Progenitor cell of endocrine pancreas (in vitro differentiated cells): Measurements from ENCODE around the gene FRK. TPM values are rescaled to one million over a fixed set of nuclear protein-coding genes. Genes with fewer than 3 reads are reported as not detected.

Experiments used
- DNase-seq: peaks from one replicate; pipeline ENCODE4 v3.0.0; 2021; ENCODE audit warnings: low spot score; ENCODE audit not compliant: unreplicated experiment
- H3K27ac Mint-ChIP-seq: 2 replicates; pipeline ENCODE4 v1.8.0; 2021; ENCODE audit warnings: mild to moderate bottlenecking, moderate library complexity, mixed read lengths
- H3K27me3 Mint-ChIP-seq: 2 replicates; pipeline ENCODE4 v1.8.0; 2021; ENCODE audit warnings: mixed read lengths
- H3K36me3 Mint-ChIP-seq: 2 replicates; pipeline ENCODE4 v1.8.0; 2022; ENCODE audit warnings: mixed read lengths; ENCODE audit not compliant: insufficient read depth
- H3K4me1 Mint-ChIP-seq: 2 replicates; pipeline ENCODE4 v1.8.0; 2021; ENCODE audit warnings: low read depth, mixed read lengths
- H3K4me3 Mint-ChIP-seq: 2 replicates; pipeline ENCODE4 v1.8.0; 2021; ENCODE audit warnings: low read depth, mild to moderate bottlenecking, moderate library complexity, mixed read lengths
- H3K9me3 Mint-ChIP-seq: 2 replicates; pipeline ENCODE4 v1.8.0; 2021; ENCODE audit warnings: low read depth, mixed read lengths
- total RNA-seq: library from RNA; stranded (reverse); gene quantifications from 2 replicates; pipeline ENCODE4 v1.2.1, GENCODE V29; 2021
- TF ChIP-seq, protein P1 (sequence below): fragments of 200-600 bp; sonication (generic); IDR thresholded peaks from one replicate; pipeline ENCODE4 v1.5.0; 2021; ENCODE audit warnings: antibody characterized with exemption, mild to moderate bottlenecking; ENCODE audit not compliant: unreplicated experiment

Gene FRK
- total RNA-seq, 1 donor from 2014 or later: 8.6 TPM

DNA sequence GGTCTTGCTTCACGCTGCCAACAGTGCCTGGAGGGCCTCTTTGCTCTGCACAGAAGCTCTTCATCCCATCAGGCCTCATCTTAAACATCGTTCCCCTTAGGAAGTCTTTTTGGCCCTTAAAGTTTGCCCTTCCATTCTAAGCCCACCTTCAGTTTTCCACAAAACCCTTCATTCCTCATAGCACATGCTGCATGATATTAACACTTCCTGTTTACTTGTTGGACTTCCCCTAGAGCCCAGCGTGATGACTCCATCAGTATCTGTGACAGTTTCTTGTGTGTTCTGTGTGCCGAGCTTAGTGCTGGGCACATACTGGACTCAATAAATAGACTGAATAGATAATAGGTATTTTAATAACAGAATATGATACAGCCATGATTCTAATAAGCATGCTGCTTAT lies 42.2 kb upstream of the FRK start:
- Mint-ChIP-seq H3K27ac (no peak overlapping the region), H3K36me3 (peaks cover 4% of the 10 kb centered on the region), H3K4me3 (no peak overlapping the region), H3K9me3 (no peaks in the 10 kb centered on the region), H3K4me1 (peaks cover 55% of the 10 kb centered on the region), H3K27me3 (no peaks in the 10 kb centered on the region)
- TF ChIP-seq, protein P1, sequence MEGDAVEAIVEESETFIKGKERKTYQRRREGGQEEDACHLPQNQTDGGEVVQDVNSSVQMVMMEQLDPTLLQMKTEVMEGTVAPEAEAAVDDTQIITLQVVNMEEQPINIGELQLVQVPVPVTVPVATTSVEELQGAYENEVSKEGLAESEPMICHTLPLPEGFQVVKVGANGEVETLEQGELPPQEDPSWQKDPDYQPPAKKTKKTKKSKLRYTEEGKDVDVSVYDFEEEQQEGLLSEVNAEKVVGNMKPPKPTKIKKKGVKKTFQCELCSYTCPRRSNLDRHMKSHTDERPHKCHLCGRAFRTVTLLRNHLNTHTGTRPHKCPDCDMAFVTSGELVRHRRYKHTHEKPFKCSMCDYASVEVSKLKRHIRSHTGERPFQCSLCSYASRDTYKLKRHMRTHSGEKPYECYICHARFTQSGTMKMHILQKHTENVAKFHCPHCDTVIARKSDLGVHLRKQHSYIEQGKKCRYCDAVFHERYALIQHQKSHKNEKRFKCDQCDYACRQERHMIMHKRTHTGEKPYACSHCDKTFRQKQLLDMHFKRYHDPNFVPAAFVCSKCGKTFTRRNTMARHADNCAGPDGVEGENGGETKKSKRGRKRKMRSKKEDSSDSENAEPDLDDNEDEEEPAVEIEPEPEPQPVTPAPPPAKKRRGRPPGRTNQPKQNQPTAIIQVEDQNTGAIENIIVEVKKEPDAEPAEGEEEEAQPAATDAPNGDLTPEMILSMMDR: no peak
- no peak for DNase-seq

DNA sequence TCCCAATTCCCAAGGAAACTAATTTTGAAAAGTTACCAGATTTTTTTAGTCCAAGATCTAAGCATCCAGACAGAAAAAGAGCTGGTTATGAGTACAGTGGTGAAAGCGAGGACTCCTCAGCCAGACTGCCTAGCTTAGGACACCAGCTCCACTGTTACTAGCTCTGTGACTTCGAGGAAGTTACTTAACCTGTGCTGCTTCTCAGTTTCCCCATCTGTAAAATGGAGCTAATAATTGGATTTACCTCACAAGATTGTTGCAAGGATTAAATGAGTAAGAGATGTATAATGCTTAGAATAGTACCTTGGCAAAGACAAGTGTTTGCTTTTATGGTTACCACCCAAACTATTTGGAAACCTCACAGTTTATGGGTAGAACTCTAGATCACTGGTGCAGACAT lies 41.1 kb upstream of the FRK start:
- no peak for DNase-seq
- TF ChIP-seq, protein P1: no peak
- peak overlapping the region; percentile 96 for H3K27ac Mint-ChIP-seq
- peak overlapping the region; percentile 93 for H3K4me3 Mint-ChIP-seq
- H3K4me1 Mint-ChIP-seq: peaks cover 48% of the 10 kb centered on the region
- H3K9me3 Mint-ChIP-seq: peaks cover under 1% of the 10 kb centered on the region
- peaks cover 4% of the 10 kb centered on the region for H3K36me3 Mint-ChIP-seq
- H3K27me3 Mint-ChIP-seq: no peaks in the 10 kb centered on the region

DNA sequence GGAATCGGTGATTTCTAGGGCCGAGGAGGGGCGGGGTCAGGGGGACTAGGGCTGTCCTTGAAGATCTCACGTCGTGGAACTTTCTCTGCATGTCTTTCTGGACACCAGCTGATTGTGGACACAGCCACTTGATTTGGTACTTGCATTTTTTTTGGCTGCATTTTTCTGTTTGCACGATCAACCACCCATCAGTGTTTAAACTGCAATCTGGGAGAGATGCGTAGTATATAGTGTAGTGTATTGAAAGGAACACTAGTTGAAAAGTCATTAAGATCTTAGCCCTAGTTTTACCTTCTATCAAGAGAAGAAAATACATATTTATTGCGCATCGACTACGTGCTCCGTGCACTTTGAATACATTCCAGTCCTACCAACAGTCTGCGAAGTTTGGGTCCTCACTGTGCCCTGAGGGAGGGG lies 40.6 kb upstream of the FRK start:
- Mint-ChIP-seq H3K9me3 (peaks cover 6% of the 10 kb centered on the region), H3K36me3 (peaks cover 6% of the 10 kb centered on the region), H3K27ac (peak overlapping the region; percentile 96), H3K27me3 (no peaks in the 10 kb centered on the region), H3K4me3 (peak overlapping the region; percentile 93), H3K4me1 (peaks cover 45% of the 10 kb centered on the region)
- DNase-seq: no peak
- TF ChIP-seq, protein P1: no peak

DNA sequence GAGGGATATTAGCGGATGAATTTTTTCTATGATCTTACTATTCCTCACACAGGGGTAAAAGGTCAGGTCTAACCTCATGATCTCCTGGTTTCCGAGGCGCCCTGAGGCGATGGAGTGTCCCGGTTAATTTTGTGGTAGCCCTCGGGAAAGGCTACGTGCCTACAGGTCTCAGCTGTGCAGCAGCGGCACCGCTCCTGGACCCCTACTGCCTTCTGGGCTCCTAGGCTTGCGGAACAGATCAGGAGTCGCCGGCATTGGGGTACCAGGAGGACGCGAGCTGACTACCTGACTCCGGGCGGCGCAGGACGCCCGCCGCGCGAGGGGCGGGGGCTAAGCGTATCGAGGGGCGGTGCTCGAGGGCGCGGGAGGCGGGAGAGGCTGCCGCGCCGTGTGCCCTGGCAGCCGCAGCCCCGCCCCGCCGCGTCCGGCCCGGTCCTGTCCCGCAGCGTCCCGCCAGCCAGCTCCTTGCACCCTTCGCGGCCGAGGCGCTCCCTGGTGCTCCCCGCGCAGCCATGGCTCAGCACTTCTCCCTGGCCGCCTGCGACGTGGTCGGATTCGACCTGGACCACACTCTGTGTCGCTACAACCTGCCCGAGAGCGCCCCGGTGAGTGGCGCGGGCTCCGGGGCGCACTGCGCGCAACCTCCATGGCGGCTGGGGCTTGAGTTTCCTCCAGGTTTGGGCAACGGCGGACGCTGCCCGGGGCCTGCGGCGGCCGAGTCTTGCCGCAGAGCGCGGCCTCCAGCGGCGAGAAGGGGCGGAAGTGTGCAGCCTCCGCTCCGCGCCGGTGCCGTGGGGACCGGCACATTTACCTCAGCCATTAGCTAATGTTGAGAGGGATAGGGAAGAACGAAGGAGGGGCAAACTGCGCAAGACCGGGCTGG lies 40.0 kb upstream of the FRK start, which contains the start of gene NT5DC1:
Gene NT5DC1 (plus strand): TSS at position 435 of the 883 bp plus-strand sequence. CDS start 78 bp downstream, at position 513.
- Mint-ChIP-seq H3K4me3 (peak within 1 kb of the TSS; percentile 93), H3K27ac (peak within 1 kb of the TSS; percentile 96), H3K4me1 (peaks cover 39% of the 10 kb centered on the region), H3K36me3 (peaks cover 9% of the 10 kb centered on the region), H3K27me3 (no peaks in the 10 kb centered on the region), H3K9me3 (peaks cover 12% of the 10 kb centered on the region)
- peak; percentile 72 for DNase-seq
- TF ChIP-seq, protein P1: peak; percentile 52

DNA sequence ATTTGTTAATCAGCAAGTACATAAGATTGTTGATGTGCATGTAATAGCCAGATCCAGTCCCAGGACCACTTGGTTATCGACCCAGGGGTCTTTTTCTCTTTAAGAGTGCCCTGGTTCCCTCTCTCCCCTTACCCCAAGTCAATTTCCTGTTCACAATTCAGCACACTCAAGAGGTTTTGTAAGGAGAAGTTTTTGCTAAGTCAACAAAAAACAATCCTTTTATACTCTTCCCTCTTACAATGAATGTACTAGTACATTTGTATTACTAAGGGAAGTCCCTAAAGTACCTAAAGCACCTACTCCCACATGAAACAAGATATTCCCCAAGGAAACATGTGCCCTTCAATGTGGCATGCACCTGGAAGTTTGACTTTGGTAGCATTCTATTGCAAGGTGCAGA lies 38.3 kb upstream of the FRK start:
- Mint-ChIP-seq H3K36me3 (peaks cover 8% of the 10 kb centered on the region), H3K27ac (no peak overlapping the region), H3K4me3 (no peak overlapping the region), H3K9me3 (peaks cover 21% of the 10 kb centered on the region), H3K4me1 (peaks cover 25% of the 10 kb centered on the region), H3K27me3 (no peaks in the 10 kb centered on the region)
- DNase-seq: no peak
- TF ChIP-seq, protein P1: no peak
